HG03457 (cell line): ENCODE data around the gene POMGNT1.

Experiments
- ATAC-seq: cut with Tn5 transposase; IDR thresholded peaks from one replicate; pipeline ENCODE4 v1.9.1; 2021; ENCODE audit warnings: moderate number of reproducible peaks; ENCODE audit not compliant: unreplicated experiment

The POMGNT1 gene

GRCh38 chr1:46211051-46211450 lies 12.8 kb upstream of the POMGNT1 start:
- ATAC-seq: no peak

- no peak for ATAC-seq
Measured at GRCh38 chr1:46210561-46210960, 12.3 kb upstream of the POMGNT1 start.

GRCh38 chr1:46206399-46206798 lies 8.2 kb upstream of the POMGNT1 start:
- no peak for ATAC-seq

- ATAC-seq: no peak
Measured at GRCh38 chr1:46205791-46206190, 7.6 kb upstream of the POMGNT1 start.

- no peak for ATAC-seq
Measured at GRCh38 chr1:46205141-46205540, 6.9 kb upstream of the POMGNT1 start.

GRCh38 chr1:46204406-46204742 lies 6.1 kb upstream of the POMGNT1 start:
- no peak for ATAC-seq

GRCh38 chr1:46203738-46204405 lies 5.6 kb upstream of the POMGNT1 start:
- no peak for ATAC-seq

- ATAC-seq: no peak
Measured at GRCh38 chr1:46199233-46199749, 1.1 kb upstream of the POMGNT1 start.

- ATAC-seq: no peak
Measured at GRCh38 chr1:46197560-46197963, 672 bp downstream of the POMGNT1 start.

- ATAC-seq: no peak
Measured at GRCh38 chr1:46196609-46197008, 1.6 kb downstream of the POMGNT1 start.

- no peak for ATAC-seq
Measured at GRCh38 chr1:46194641-46195193, 3.5 kb downstream of the POMGNT1 start.

GRCh38 chr1:46193984-46194570 lies 4.2 kb downstream of the POMGNT1 start:
- ATAC-seq: no peak

GRCh38 chr1:46193285-46193684 lies 4.9 kb downstream of the POMGNT1 start:
- ATAC-seq: no peak

- no peak for ATAC-seq
Measured at GRCh38 chr1:46192171-46192570, 6.1 kb downstream of the POMGNT1 start.

- ATAC-seq: no peak
Measured at GRCh38 chr1:46191033-46191701, 7.1 kb downstream of the POMGNT1 start.

- no peak for ATAC-seq
Measured at GRCh38 chr1:46190539-46190938, 7.7 kb downstream of the POMGNT1 start.

GRCh38 chr1:46188295-46189030 lies 9.8 kb downstream of the POMGNT1 start:
- no peak for ATAC-seq

- ATAC-seq: no peak
Measured at GRCh38 chr1:46187106-46187869, 10.9 kb downstream of the POMGNT1 start.

GRCh38 chr1:46186076-46186475 lies 12.2 kb downstream of the POMGNT1 start:
- no peak for ATAC-seq

GRCh38 chr1:46184920-46185658 lies 13.1 kb downstream of the POMGNT1 start:
- no peak for ATAC-seq
